K562 (cell line): Measurements from ENCODE around the gene HTR3C. TPM values are rescaled to one million over a fixed set of nuclear protein-coding genes. Genes with fewer than 3 reads are reported as not detected.

Source experiments
- MGA ChIP-seq: fragments of 450-650 bp; IDR thresholded peaks from 2 replicates; pipeline ENCODE4 v1.6.1; 2016; ENCODE audit warnings: mild to moderate bottlenecking, moderate library complexity
- NR1H2 ChIP-seq: sonication (generic); formaldehyde crosslinking; IDR thresholded peaks from 2 replicates; pipeline ENCODE4 v1.4.0; 2020; ENCODE audit warnings: mild to moderate bottlenecking, missing genetic modification reagents
- SMARCE1 ChIP-seq: fragments of 450-650 bp; IDR thresholded peaks from 2 replicates; pipeline ENCODE4 v1.7.1; 2016; ENCODE audit warnings: mild to moderate bottlenecking
- TRIM25 ChIP-seq: fragments of 450-650 bp; IDR thresholded peaks from 2 replicates; pipeline ENCODE4 v1.7.0; 2016; ENCODE audit warnings: borderline replicate concordance
- ZBTB49 ChIP-seq: sonication (generic); formaldehyde crosslinking; IDR thresholded peaks from 2 replicates; pipeline ENCODE4 v1.8.0; 2022; ENCODE audit warnings: missing genetic modification reagents, mild to moderate bottlenecking, borderline replicate concordance
- ZBTB9 ChIP-seq: fragments of 450-650 bp; formaldehyde crosslinking; IDR thresholded peaks from 2 replicates; pipeline ENCODE4 v1.4.0; 2020; ENCODE audit warnings: mild to moderate bottlenecking, moderate library complexity
- ZFP1 ChIP-seq: fragments of 450-650 bp; formaldehyde crosslinking; IDR thresholded peaks from 2 replicates; pipeline ENCODE4 v1.4.0; 2020; ENCODE audit warnings: mild to moderate bottlenecking, mixed read lengths
- polyA plus RNA-seq, 8 experiments: library from polyadenylated mRNA; depleted of rRNA in 4 of 8; stranded (reverse) in 5 of 8; unstranded in 3 of 8; fragments of >200 nt; fragmentation: Nextera tagmentation in 2 of 8; fragmentation: Illumina TruSeq in 1 of 8; extraction: Ambion mirVana in 2 of 8; extraction: Trizol in 1 of 8; gene quantifications; 2 replicates each; pipeline versions ENCODE4 v1.2.1 to v1.2.3, GENCODE V29; 2011 to 2014; ENCODE audit warnings: inconsistent platforms in 1 of 8, missing spikeins in 1 of 8
- total RNA-seq, 7 experiments: library from RNA; depleted of rRNA in 6 of 7; stranded (reverse); fragments of >200 nt in 6 of 7; fragmentation: Illumina TruSeq in 2 of 7; extraction: Trizol in 2 of 7; gene quantifications; 2 replicates each; pipeline versions ENCODE4 v1.2.1 to v1.2.3, GENCODE V29; 2011 to 2021; ENCODE audit warnings: low replicate concordance in 1 of 7

The HTR3C gene
- total and polyA plus RNA-seq, 9 of the 15 experiments (the other 6 are each of a cell fraction or from before 2014, with no cell fraction given): 0.04 to 0.06 TPM; not detected in 7

GRCh38 chr3:184099806-184100686 lies 47.2 kb downstream of the HTR3C start (continued):
- TF ChIP-seq MGA: peak; percentile 30
- TF ChIP-seq ZBTB49 (CRISPR knock-in tag): no peak
- no peak for TF ChIP-seq ZFP1
- TF ChIP-seq NR1H2 (CRISPR knock-in tag): no peak
- TF ChIP-seq SMARCE1: no peak
- no peak for TF ChIP-seq ZBTB9 (CRISPR knock-in tag)
- no peak for TF ChIP-seq TRIM25
- TF ChIP-seq, all 486 proteins: peak for 3
